H9 (cell line): ENCODE results near the gene RNPS1. TPM values are rescaled to one million over a fixed set of nuclear protein-coding genes. Genes with fewer than 3 reads are reported as not detected.

ENCODE experiments used
- DNase-seq: peaks from one replicate; pipeline ENCODE4 v3.0.0-alpha.2; 2017
- H2AFZ ChIP-seq: one replicate; pipeline ENCODE4 v1.6.1; 2013; ENCODE audit warnings: mild to moderate bottlenecking, low read length, control low read depth, moderate library complexity
- H2AK5ac ChIP-seq: 2 replicates; pipeline ENCODE4 v1.6.1; 2013; ENCODE audit warnings: low read length, control low read depth, mixed read lengths; ENCODE audit not compliant: insufficient read length
- H2BK120ac ChIP-seq: one replicate; pipeline ENCODE4 v1.6.1; 2013; ENCODE audit warnings: low read depth, mild to moderate bottlenecking, low read length, control low read depth, inconsistent platforms; ENCODE audit not compliant: poor library complexity, severe bottlenecking
- H2BK12ac ChIP-seq: 2 replicates; pipeline ENCODE4 v1.6.1; 2013; ENCODE audit warnings: low read length, control low read depth, mixed read lengths, low read depth; ENCODE audit not compliant: insufficient read length
- H2BK15ac ChIP-seq: 2 replicates; pipeline ENCODE4 v1.6.1; 2013; ENCODE audit warnings: low read depth, low read length, control low read depth
- H2BK20ac ChIP-seq: one replicate; pipeline ENCODE4 v1.6.1; 2013; ENCODE audit warnings: low read depth, mild to moderate bottlenecking, low read length, control low read depth, inconsistent platforms; ENCODE audit not compliant: poor library complexity, severe bottlenecking
- H2BK5ac ChIP-seq: 2 replicates; pipeline ENCODE4 v1.6.1; 2013; ENCODE audit warnings: low read length, control low read depth, mixed read lengths; ENCODE audit not compliant: insufficient read length
- H3K14ac ChIP-seq: 2 replicates; pipeline ENCODE4 v1.6.1; 2013; ENCODE audit warnings: low read length, control low read depth; ENCODE audit not compliant: insufficient read depth
- H3K18ac ChIP-seq: 2 replicates; pipeline ENCODE4 v1.6.1; 2013; ENCODE audit warnings: low read depth, mild to moderate bottlenecking, mixed read lengths, low read length, control low read depth; ENCODE audit not compliant: insufficient read length
- H3K23ac ChIP-seq: 2 replicates; pipeline ENCODE4 v1.6.1; 2013; ENCODE audit warnings: low read length, control low read depth, mixed read lengths, low read depth; ENCODE audit not compliant: insufficient read length
- H3K23me2 ChIP-seq: 2 replicates; pipeline ENCODE4 v1.6.1; 2013; ENCODE audit warnings: low read depth, mild to moderate bottlenecking, mixed read lengths, low read length, control low read depth; ENCODE audit not compliant: insufficient read length, poor library complexity, severe bottlenecking
- H3K27ac ChIP-seq: 2 replicates; pipeline ENCODE4 v1.5.1; 2013; ENCODE audit warnings: low read length, control low read depth, mixed read lengths, low read depth; ENCODE audit not compliant: insufficient read length
- H3K27me3 ChIP-seq: 2 replicates; pipeline ENCODE4 v1.6.1; 2013; ENCODE audit warnings: low read length, control low read depth, inconsistent platforms; ENCODE audit not compliant: insufficient read depth
- H3K4ac ChIP-seq: 2 replicates; pipeline ENCODE4 v1.6.1; 2013; ENCODE audit warnings: low read depth, mild to moderate bottlenecking, control low read depth, inconsistent platforms, low read length, moderate library complexity
- H3K4me1 ChIP-seq: 2 replicates; pipeline ENCODE4 v1.6.1; 2013; ENCODE audit warnings: low read length, control low read depth, inconsistent platforms; ENCODE audit not compliant: insufficient read depth
- H3K4me2 ChIP-seq: 2 replicates; pipeline ENCODE4 v1.6.1; 2013; ENCODE audit warnings: low read length, control low read depth, mixed read lengths; ENCODE audit not compliant: insufficient read length, insufficient read depth
- H3K56ac ChIP-seq: 2 replicates; pipeline ENCODE4 v1.6.1; 2013; ENCODE audit warnings: low read depth, mild to moderate bottlenecking, mixed read lengths, low read length, control low read depth; ENCODE audit not compliant: insufficient read length
- H3K79me1 ChIP-seq: 2 replicates; pipeline ENCODE4 v1.6.1; 2013; ENCODE audit warnings: low read depth, mild to moderate bottlenecking, moderate library complexity, low read length, control low read depth, inconsistent platforms; ENCODE audit not compliant: insufficient read depth, poor library complexity, severe bottlenecking
- H3K79me2 ChIP-seq: 2 replicates; pipeline ENCODE4 v1.6.1; 2013; ENCODE audit warnings: low read length, control low read depth, inconsistent platforms; ENCODE audit not compliant: insufficient read depth
- H3K9ac ChIP-seq: 2 replicates; pipeline ENCODE4 v1.6.1; 2013; ENCODE audit warnings: low read length, control low read depth, mixed read lengths; ENCODE audit not compliant: insufficient read length; ENCODE audit errors: extremely low read depth
- H3K9me3 ChIP-seq: one replicate; pipeline ENCODE4 v1.6.1; 2013; ENCODE audit warnings: low read depth, low read length, inconsistent platforms; ENCODE audit not compliant: control insufficient read depth
- H3T11ph ChIP-seq: one replicate; pipeline ENCODE4 v1.6.1; 2013; ENCODE audit warnings: mild to moderate bottlenecking, low read length, control low read depth, inconsistent platforms
- H4K20me1 ChIP-seq: one replicate; pipeline ENCODE4 v1.6.1; 2013; ENCODE audit not compliant: control insufficient read depth, insufficient read length, insufficient read depth
- H4K5ac ChIP-seq: 2 replicates; pipeline ENCODE4 v1.6.1; 2013; ENCODE audit warnings: low read depth, mild to moderate bottlenecking, mixed read lengths, low read length, control low read depth; ENCODE audit not compliant: insufficient read length
- H4K8ac ChIP-seq: replicated peaks from 2 replicates; pipeline ENCODE4 v1.6.1; 2013; ENCODE audit warnings: low read length, control low read depth, mixed read lengths, low read depth; ENCODE audit not compliant: insufficient read length
- H4K91ac ChIP-seq: 2 replicates; pipeline ENCODE4 v1.6.1; 2013; ENCODE audit warnings: low read depth, mild to moderate bottlenecking, moderate library complexity, mixed read lengths, low read length, control low read depth; ENCODE audit not compliant: insufficient read length
- H3K27ac Mint-ChIP-seq, 3 experiments: 2 replicates in 2 of 3; 3 replicates in 1 of 3; pipeline ENCODE4 v1.8.0; 2020 to 2021; ENCODE audit warnings: mixed read lengths in 3 of 3, mild to moderate bottlenecking in 1 of 3, moderate library complexity in 1 of 3
- H3K27me3 Mint-ChIP-seq: 2 replicates; pipeline ENCODE4 v1.8.0; 2021; ENCODE audit warnings: low read depth, mild to moderate bottlenecking, moderate library complexity, mixed read lengths
- H3K36me3 Mint-ChIP-seq, 3 experiments: 2 replicates in 2 of 3; 3 replicates in 1 of 3; pipeline ENCODE4 v1.8.0; 2020 to 2021; ENCODE audit warnings: low read depth in 3 of 3, mixed read lengths in 3 of 3; ENCODE audit not compliant: insufficient read depth in 1 of 3
- H3K4me1 Mint-ChIP-seq, 2 experiments: 2 replicates each; pipeline ENCODE4 v1.8.0; 2020; ENCODE audit warnings: mixed read lengths in 2 of 2
- H3K4me3 Mint-ChIP-seq, 2 experiments: 2 replicates in 1 of 2; 3 replicates in 1 of 2; pipeline ENCODE4 v1.8.0; 2020 to 2021; ENCODE audit warnings: mild to moderate bottlenecking in 2 of 2, mixed read lengths in 2 of 2, moderate library complexity in 1 of 2
- H3K9me3 Mint-ChIP-seq, 2 experiments: 2 replicates in 1 of 2; 3 replicates in 1 of 2; pipeline ENCODE4 v1.8.0; 2020; ENCODE audit warnings: mild to moderate bottlenecking in 2 of 2, mixed read lengths in 2 of 2, moderate library complexity in 1 of 2
- CTCF ChIP-seq: fragments of 200-600 bp; sonication (generic); conservative IDR thresholded peaks from 3 replicates; pipeline ENCODE4 v1.8.0; 2021; ENCODE audit warnings: antibody characterized with exemption, mild to moderate bottlenecking
- WGBS: extraction: QIAGEN DNeasy Blood & Tissue Kit; methylation state at CpG from one replicate; pipeline ENCODE4 v1.1.7; 2013; ENCODE audit warnings: missing lambda C conversion rate, low lambda C conversion rate, mixed read lengths; ENCODE audit not compliant: insufficient read length; ENCODE audit errors: extremely low coverage; 5-methylcytosine and 5-hydroxymethylcytosine counted together
- total RNA-seq: library from RNA; stranded (reverse); gene quantifications from 2 replicates; pipeline ENCODE4 v1.2.1, GENCODE V29; 2021

Gene RNPS1
- total RNA-seq, 1 experiment from 2014 or later = 384 TPM

GRCh38 chr16:2287916-2288547 is 20.1 kb upstream of the RNPS1 start:
- H3K4me3 Mint-ChIP-seq = no peak overlapping the region
- DNase-seq = peak; percentile 21
- H2BK120ac ChIP-seq = no peak overlapping the region

More at GRCh38 chr16:2287916-2288547, 20.1 kb upstream of the RNPS1 start:
- Histone ChIP-seq H3K4me1 (no peaks in the 10 kb centered on the region), H2BK5ac (no peak overlapping the region), H2AK5ac (no peak overlapping the region), H4K5ac (no peak overlapping the region), H2BK12ac (no peak overlapping the region), H3K23me2 (no peaks in the 10 kb centered on the region), H3K14ac (no peak overlapping the region), H4K8ac (no peak overlapping the region), H3K79me1 (no peaks in the 10 kb centered on the region), H3K9me3 (no peaks in the 10 kb centered on the region), H4K20me1 (no peaks in the 10 kb centered on the region), H2BK15ac (no peak overlapping the region), H3K18ac (no peak overlapping the region), H2AFZ (no peak overlapping the region), H3K4me2 (no peak overlapping the region), H3K23ac (no peak overlapping the region), H3T11ph (no peak overlapping the region), H2BK20ac (no peak overlapping the region), H3K27ac (no peak overlapping the region), H3K9ac (no peak overlapping the region), H3K56ac (no peak overlapping the region), H3K79me2 (no peaks in the 10 kb centered on the region), H4K91ac (no peak overlapping the region), H3K27me3 (no peaks in the 10 kb centered on the region), H3K4ac (no peak overlapping the region)
- no peaks in the 10 kb centered on the region for H3K9me3 Mint-ChIP-seq
- H3K27me3 Mint-ChIP-seq = no peaks in the 10 kb centered on the region; the same call in 1 of the 2 replicates
- 0 out of 4 replicates have a peak, but pooled peaks cover 0 to 3% of the 10 kb centered on the region in 2 experiments for H3K4me1 Mint-ChIP-seq
- no peak for TF ChIP-seq CTCF
- no peak overlapping the region for H3K27ac Mint-ChIP-seq
- no CpG with 5 or more reads among the region's 35 CpGs for WGBS
- H3K36me3 Mint-ChIP-seq = no peaks in the 10 kb centered on the region
